Testis (tissue), 3 donors: ENCODE results near the gene NHSL1. TPM values are rescaled to one million over a fixed set of nuclear protein-coding genes. Genes with fewer than 3 reads are reported as not detected.

ENCODE experiments used
- DNase-seq: peaks from one replicate; pipeline ENCODE4 v3.0.0-alpha.2; 2019
- H3K27ac ChIP-seq, 2 donors: fragments of 200-600 bp; sonication (generic); one replicate each; pipeline ENCODE4 v1.5.1; 2019
- H3K27me3 ChIP-seq: fragments of 200-600 bp; sonication (generic); one replicate; pipeline ENCODE4 v1.5.1; 2019
- H3K36me3 ChIP-seq: fragments of 200-600 bp; sonication (generic); one replicate; pipeline ENCODE4 v1.5.1; 2017; ENCODE audit warnings: low read depth; ENCODE audit errors: missing control alignments
- H3K4me1 ChIP-seq: fragments of 200-600 bp; sonication (generic); one replicate; pipeline ENCODE4 v1.5.1; 2019
- H3K4me3 ChIP-seq, 2 donors: fragments of 200-600 bp; sonication (generic); one replicate each; pipeline ENCODE4 v1.5.1; 2017 to 2019
- H3K9me3 ChIP-seq: fragments of 200-600 bp; sonication (generic); one replicate; pipeline ENCODE4 v1.5.1; 2017
- POLR2A ChIP-seq: fragments of 450-650 bp; IDR thresholded peaks from one replicate; pipeline ENCODE4 v1.6.1; 2017; ENCODE audit warnings: antibody characterized with exemption, mild to moderate bottlenecking, moderate library complexity
- WGBS, 2 donors: methylation state at CpG; one replicate each; pipeline ENCODE4 v1.1.5; 2018; 5-methylcytosine and 5-hydroxymethylcytosine counted together
- intact Hi-C: fragments of 100-400 bp; cut with DNase I; formaldehyde crosslinking; loops from one replicate; pipeline ENCODE4 v1.15.1; 2023; ENCODE audit warnings: low total_unique reads
- polyA plus RNA-seq: library from polyadenylated mRNA; stranded (reverse); fragments of 350-450 nt; fragmentation: Illumina TruSeq; extraction: RNeasy Lipid Tissue Mini Kit (QIAGEN cat#74804); gene quantifications from one replicate; pipeline ENCODE4 v1.2.3, GENCODE V29; 2014; ENCODE audit warnings: low read depth, low replicate concordance; ENCODE audit not compliant: insufficient read depth
- total RNA-seq, 2 donors: library from RNA; depleted of rRNA; stranded (reverse); fragments of >200 nt; gene quantifications; one replicate each; pipeline ENCODE4 v1.2.3, GENCODE V29; 2016
- TF ChIP-seq, protein P1 (sequence below), 3 experiments: fragments of 450-650 bp in 2 of 3; fragments of 200-600 bp in 1 of 3; sonication (generic) in 1 of 3; IDR thresholded peaks; one replicate each; pipeline ENCODE4 v1.5.1; 2016 to 2019; ENCODE audit warnings: antibody characterized with exemption in 3 of 3, mild to moderate bottlenecking in 2 of 3, moderate library complexity in 1 of 3

The NHSL1 gene
- total and polyA plus RNA-seq, 3 donors from 2014 or later = 2.5 to 2.7 (median 2.6) TPM

DNA sequence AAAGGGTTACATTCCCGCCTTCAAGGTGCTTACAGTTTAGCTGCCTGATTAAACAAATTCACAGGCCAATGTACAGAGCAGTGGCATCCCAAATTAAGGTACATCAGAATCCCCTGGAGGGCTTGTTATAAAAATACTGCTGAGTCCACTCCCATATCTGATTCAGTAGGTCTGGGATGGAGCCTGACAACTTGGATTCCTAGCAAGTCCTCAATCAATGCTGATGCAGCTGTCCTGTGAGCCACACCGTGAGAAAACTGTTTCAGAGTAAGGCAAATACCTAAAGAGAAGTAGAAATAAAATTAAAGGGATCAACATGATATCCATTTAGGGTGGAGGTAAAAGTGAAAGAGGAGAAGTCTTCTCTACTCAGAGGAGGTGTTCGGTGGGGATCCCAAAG is 16.5 kb downstream of the NHSL1 start:
- WGBS, 2 donors = 92 to 97% methylated on average over 3 of the region's 3 CpGs
- Histone ChIP-seq H3K4me3 (no peak overlapping the region), H3K4me1 (no peaks in the 10 kb centered on the region), H3K36me3 (no peaks in the 10 kb centered on the region), H3K27me3 (no peaks in the 10 kb centered on the region), H3K27ac (no peak overlapping the region), H3K9me3 (no peaks in the 10 kb centered on the region)
- DNase-seq = no peak
- TF ChIP-seq, protein P1, sequence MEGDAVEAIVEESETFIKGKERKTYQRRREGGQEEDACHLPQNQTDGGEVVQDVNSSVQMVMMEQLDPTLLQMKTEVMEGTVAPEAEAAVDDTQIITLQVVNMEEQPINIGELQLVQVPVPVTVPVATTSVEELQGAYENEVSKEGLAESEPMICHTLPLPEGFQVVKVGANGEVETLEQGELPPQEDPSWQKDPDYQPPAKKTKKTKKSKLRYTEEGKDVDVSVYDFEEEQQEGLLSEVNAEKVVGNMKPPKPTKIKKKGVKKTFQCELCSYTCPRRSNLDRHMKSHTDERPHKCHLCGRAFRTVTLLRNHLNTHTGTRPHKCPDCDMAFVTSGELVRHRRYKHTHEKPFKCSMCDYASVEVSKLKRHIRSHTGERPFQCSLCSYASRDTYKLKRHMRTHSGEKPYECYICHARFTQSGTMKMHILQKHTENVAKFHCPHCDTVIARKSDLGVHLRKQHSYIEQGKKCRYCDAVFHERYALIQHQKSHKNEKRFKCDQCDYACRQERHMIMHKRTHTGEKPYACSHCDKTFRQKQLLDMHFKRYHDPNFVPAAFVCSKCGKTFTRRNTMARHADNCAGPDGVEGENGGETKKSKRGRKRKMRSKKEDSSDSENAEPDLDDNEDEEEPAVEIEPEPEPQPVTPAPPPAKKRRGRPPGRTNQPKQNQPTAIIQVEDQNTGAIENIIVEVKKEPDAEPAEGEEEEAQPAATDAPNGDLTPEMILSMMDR (IDR thresholded peaks at IDR 0.05) = no peak
- TF ChIP-seq POLR2A = no peak
- intact Hi-C loops = no loop called here

GRCh38 chr6:138480279-138480949 is 18.9 kb downstream of the NHSL1 start:
- H3K27me3 ChIP-seq = no peaks in the 10 kb centered on the region
- no peak for TF ChIP-seq POLR2A
- TF ChIP-seq, protein P1 (IDR thresholded peaks at IDR 0.05) = no peak
- no peaks in the 10 kb centered on the region for H3K9me3 ChIP-seq
- no peaks in the 10 kb centered on the region for H3K4me1 ChIP-seq
- H3K4me3 ChIP-seq = no peak overlapping the region
- intact Hi-C loops = no loop called here
- no peak overlapping the region for H3K27ac ChIP-seq
- no peak for DNase-seq
- WGBS, 2 donors = 80 to 86% methylated on average over 6 of the region's 6 CpGs
- H3K36me3 ChIP-seq = no peaks in the 10 kb centered on the region

DNA sequence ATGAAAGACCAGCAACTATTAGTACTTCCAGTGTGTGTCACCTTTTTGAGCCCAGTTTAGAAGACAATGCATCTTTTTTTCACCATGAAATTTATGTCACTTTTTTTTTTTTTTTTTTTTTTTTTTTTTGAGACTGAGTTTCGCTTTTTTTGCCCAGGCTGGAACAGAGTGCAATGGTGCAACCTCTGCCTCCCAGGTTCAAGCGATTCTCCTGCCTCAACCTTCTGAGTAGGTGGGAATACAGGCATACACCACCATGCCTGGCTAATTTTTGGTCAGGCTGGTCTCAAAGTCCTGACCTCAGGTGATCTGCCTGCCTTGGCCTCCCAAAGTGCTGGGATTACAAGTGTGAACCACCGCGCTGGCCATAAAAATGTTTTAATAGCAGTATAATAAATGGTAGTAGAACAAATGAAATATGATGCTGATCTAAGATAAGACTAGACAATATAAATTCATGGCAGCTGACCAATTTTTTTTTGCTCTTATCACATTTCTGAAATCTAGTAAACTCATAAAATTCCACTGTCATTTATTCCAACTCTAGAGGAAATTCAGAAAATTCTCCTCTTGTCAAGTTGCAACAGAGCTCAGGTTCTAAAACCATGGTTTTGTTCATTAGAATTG is 21.3 kb downstream of the NHSL1 start:
- 69 to 88% methylated on average over 4 of the region's 4 CpGs for WGBS, 2 donors
- intact Hi-C loops = no loop called here
- no peak for DNase-seq
- Histone ChIP-seq H3K4me3 (no peak overlapping the region), H3K36me3 (no peaks in the 10 kb centered on the region), H3K9me3 (no peaks in the 10 kb centered on the region), H3K27me3 (no peaks in the 10 kb centered on the region), H3K4me1 (no peaks in the 10 kb centered on the region), H3K27ac (no peak overlapping the region)
- TF ChIP-seq, protein P1 (IDR thresholded peaks at IDR 0.05) = no peak
- no peak for TF ChIP-seq POLR2A

DNA sequence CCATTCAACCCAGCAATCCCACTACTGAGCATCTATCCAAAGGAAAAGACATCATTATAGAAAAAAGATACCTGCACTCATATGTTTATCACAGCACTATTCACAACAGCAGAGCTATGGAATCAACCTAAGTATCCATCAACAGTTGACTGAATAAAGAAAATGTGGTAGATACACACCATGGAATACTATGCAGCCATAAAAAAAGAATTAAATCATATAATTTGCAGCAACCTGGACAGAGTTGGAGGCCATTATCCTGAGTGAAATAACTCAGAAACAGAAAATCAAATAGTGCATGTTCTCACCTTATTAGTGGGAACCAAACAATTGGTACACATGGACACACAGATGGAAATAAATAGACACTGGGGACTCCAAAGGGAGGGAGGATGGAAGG is 23.2 kb downstream of the NHSL1 start:
- Histone ChIP-seq H3K27me3 (no peaks in the 10 kb centered on the region), H3K4me1 (no peaks in the 10 kb centered on the region), H3K4me3 (no peak overlapping the region), H3K36me3 (no peaks in the 10 kb centered on the region), H3K27ac (no peak overlapping the region), H3K9me3 (no peaks in the 10 kb centered on the region)
- TF ChIP-seq, protein P1 (IDR thresholded peaks at IDR 0.05) = no peak
- no peak for TF ChIP-seq POLR2A
- no peak for DNase-seq
- intact Hi-C loops = no loop called here

DNA sequence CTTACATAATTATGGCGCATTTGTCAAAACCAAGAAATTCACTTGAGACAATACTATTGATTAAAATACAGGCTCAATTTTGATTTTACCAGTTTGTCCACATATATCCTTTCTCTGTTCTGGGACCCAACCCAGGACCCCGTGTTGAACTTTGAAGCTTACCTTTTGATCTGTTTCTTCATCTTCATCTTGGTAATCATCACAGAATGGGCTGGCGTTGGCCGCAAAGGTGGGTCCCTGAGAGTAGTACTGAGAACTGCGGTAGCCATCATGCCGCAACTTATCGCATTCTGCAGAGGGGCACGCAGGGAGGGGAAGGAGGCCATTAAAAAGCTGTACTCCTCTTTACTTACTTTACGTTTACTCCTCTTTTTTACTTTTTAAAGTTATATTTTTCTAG is 26.1 kb downstream of the NHSL1 start:
- intact Hi-C loops = no loop called here
- H3K9me3 ChIP-seq = no peaks in the 10 kb centered on the region
- no peak overlapping the region for H3K4me3 ChIP-seq
- H3K4me1 ChIP-seq = no peaks in the 10 kb centered on the region
- H3K27me3 ChIP-seq = no peaks in the 10 kb centered on the region
- WGBS, 2 donors = 89 to 96% methylated on average over 9 of the region's 9 CpGs
- TF ChIP-seq, protein P1 (IDR thresholded peaks at IDR 0.05) = no peak
- no peak for TF ChIP-seq POLR2A
- H3K36me3 ChIP-seq = no peaks in the 10 kb centered on the region
- no peak for DNase-seq
- no peak overlapping the region for H3K27ac ChIP-seq
